PC-9 (cell line): ENCODE measurements around the gene CELF4.

ENCODE experiments used
- CTCF ChIP-seq: fragments of 200-600 bp; sonication (generic); conservative IDR thresholded peaks from 2 replicates; pipeline ENCODE4 v1.6.1; 2017; ENCODE audit warnings: mixed run types, antibody characterized with exemption, mild to moderate bottlenecking, moderate library complexity
- EZH2 ChIP-seq: fragments of 200-600 bp; sonication (generic); IDR thresholded peaks from 2 replicates; pipeline ENCODE4 v1.8.0; 2017; ENCODE audit warnings: antibody characterized with exemption, low read depth

- TF ChIP-seq CTCF: no peak
- no peak for TF ChIP-seq EZH2
Observed at GRCh38 chr18:37398248-37398920, 167.2 kb downstream of the CELF4 start.
